Stimulated activated CD8-positive, alpha-beta memory T cell treated with anti-CD3 and anti-CD28 coated beads, Interleukin-12 subunit alpha, Interleukin-12 subunit beta, amount 100 ng/mL, for 24 hours (primary cell): ENCODE data around the gene GRAP2.
"Not testable (repeated sequence)": the region's sequence is repeated elsewhere in the genome, so short reads cannot be mapped to it uniquely, and the experiment has no call there.

Experiments
- DNase-seq: peaks from one replicate; pipeline ENCODE4 v3.0.0-alpha.2; 2020; ENCODE audit errors: extremely low read depth

Gene GRAP2

GRCh38 chr22:39897841-39898240, 3.0 kb upstream of the GRAP2 start:
- no peak for DNase-seq

GRCh38 chr22:39898997-39899396, 1.9 kb upstream of the GRAP2 start:
- DNase-seq = no peak

- DNase-seq = no peak
These were observed 772 bp downstream of the GRAP2 start for GRCh38 chr22:39901565-39902146.

- not testable (repeated sequence) for DNase-seq
These were observed 3.1 kb downstream of the GRAP2 start for GRCh38 chr22:39904024-39904423.

- DNase-seq = no peak
These were observed 4.0 kb downstream of the GRAP2 start for GRCh38 chr22:39904862-39905261.

GRCh38 chr22:39905687-39906086, 4.8 kb downstream of the GRAP2 start:
- DNase-seq = no peak

- DNase-seq = no peak
These were observed 5.3 kb downstream of the GRAP2 start for GRCh38 chr22:39906207-39906606.

- no peak for DNase-seq
These were observed 6.2 kb downstream of the GRAP2 start for GRCh38 chr22:39907047-39907446.

GRCh38 chr22:39907605-39908097, 6.8 kb downstream of the GRAP2 start:
- no peak for DNase-seq

- DNase-seq = no peak
These were observed 7.3 kb downstream of the GRAP2 start for GRCh38 chr22:39908136-39908535.

GRCh38 chr22:39908737-39909136, 7.9 kb downstream of the GRAP2 start:
- no peak for DNase-seq

GRCh38 chr22:39910876-39911613, 10.2 kb downstream of the GRAP2 start:
- no peak for DNase-seq

- no peak for DNase-seq
These were observed 12.4 kb downstream of the GRAP2 start for GRCh38 chr22:39913321-39913720.

- DNase-seq = no peak
These were observed 13.0 kb downstream of the GRAP2 start for GRCh38 chr22:39913886-39914285.

- no peak for DNase-seq
These were observed 13.7 kb downstream of the GRAP2 start for GRCh38 chr22:39914584-39914983.

GRCh38 chr22:39915295-39915726, 14.4 kb downstream of the GRAP2 start:
- DNase-seq = no peak

- DNase-seq = no peak
These were observed 15.6 kb downstream of the GRAP2 start for GRCh38 chr22:39916496-39916895.

GRCh38 chr22:39917197-39917643, 16.3 kb downstream of the GRAP2 start:
- no peak for DNase-seq

- DNase-seq = no peak
These were observed 17.1 kb downstream of the GRAP2 start for GRCh38 chr22:39917776-39918495.

- no peak for DNase-seq
These were observed 19.4 kb downstream of the GRAP2 start for GRCh38 chr22:39920134-39920743.

- no peak for DNase-seq
These were observed 22.8 kb downstream of the GRAP2 start for GRCh38 chr22:39923696-39924095.

- DNase-seq = no peak
These were observed 23.4 kb downstream of the GRAP2 start for GRCh38 chr22:39924286-39924685.
